T-helper 1 cell treated with Interleukin-12 subunit alpha and Interleukin-12 subunit beta and Interleukin-4 antibody, amounts not matched to agents 30 ng/mL and 1 ng/mL, for 36 hours (primary cell): ENCODE data around the gene ZNF714. TPM values are rescaled to one million over a fixed set of nuclear protein-coding genes. Genes with fewer than 3 reads are reported as not detected.

Source experiments
- intact Hi-C: fragments of 100-400 bp; cut with micrococcal nuclease; formaldehyde crosslinking; loops from one replicate; pipeline ENCODE4 v1.15.1; 2024
- total RNA-seq: library from RNA; stranded (reverse); gene quantifications from 2 replicates; pipeline ENCODE4 v1.2.3, GENCODE V29; 2022

ZNF714 gene
- total RNA-seq, 1 donor from 2014 or later, result 21.3 TPM

DNA sequence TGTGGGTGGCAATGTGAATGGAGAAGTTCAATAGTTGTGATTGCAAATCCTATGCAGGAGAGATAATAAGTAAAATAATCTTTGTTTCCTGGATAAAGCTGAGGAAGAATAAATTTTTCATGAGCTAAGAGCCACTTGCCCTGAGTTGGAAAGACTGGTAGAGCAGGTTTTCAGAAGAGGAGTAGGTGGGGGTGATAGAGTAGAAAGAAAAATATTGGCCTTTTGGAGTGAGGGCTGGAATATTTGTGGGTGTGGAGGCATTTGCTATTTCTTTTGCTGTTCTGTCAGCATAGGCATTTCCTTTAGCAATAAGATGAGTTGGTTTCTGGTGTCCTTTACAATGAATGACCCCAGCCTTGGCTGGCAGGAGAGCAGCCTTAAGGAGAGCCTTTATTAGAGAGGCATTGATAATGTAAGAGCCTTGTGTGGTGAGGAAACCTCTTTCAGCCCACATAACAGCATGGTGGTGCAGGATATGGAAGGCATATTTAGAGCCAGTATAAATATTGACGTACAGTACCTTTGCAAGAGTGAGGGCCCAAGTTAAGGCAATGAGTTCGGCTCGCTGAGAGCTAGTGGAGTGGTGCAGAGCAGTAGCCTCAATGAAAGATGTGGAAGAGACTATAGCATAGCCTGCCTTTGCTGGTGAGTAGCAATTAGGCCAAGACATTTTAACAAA, 48.2 kb downstream of the ZNF714 start:
- intact Hi-C loops, result no loop called here

DNA sequence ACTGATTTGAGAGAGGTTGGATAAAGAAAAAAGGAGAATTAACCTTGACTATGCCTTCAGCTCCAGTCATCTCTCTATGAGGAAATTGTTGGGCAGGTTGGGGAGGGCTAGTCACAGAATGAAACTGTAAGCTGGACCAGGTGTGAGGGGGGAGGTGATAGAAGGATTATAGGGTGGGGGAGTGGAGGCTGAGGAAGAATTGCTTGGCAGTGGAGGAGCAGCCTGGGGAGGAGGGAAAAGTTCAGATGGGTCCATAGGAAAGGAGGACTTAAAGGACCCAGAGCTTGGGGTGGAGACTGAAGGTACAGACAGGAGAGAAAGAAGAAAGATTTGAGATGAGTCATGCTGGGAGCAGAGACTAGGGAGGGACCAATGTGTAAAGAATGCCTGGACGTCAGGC, 51.6 kb downstream of the ZNF714 start:
- intact Hi-C loops, result no loop called here

DNA sequence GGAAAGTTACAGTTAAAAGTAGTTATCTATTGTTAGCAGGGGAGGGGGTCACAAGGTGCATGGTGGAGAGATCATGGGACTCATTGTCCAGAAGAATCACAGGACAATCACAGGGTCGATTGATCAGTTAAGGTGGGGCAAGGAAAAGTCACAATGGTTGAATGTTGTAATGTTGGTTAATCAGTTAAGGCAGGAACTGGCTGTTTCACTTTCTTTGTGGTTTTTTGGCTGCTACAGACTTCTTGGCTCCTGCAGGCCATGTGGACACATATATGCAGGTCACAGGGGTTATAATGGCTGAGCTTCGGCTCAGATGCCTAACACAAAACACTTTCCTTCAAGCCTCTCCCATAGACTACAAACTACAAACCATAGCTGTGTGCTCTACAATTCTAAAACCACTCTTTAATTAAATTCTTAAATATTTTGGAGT, 52.9 kb downstream of the ZNF714 start:
- intact Hi-C loops, result no loop called here

DNA sequence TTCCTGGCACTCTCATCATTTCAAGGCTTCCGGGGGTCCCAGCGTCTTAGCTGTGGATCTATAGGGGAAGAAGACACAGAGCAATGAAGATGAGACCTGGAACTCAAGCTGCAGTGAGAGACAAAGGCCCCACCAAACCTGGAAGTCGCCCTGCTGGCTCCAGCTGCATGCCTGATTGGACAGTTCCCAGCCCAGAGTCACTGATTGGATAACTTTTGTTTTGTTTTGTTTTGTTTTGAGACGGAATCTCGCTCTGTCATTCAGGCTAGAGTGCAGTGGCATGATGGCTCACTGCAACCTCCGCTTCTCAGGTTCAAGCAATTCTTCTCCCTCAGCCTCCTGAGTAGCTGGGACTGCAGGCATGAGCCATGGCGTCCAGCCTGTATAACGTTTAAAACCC, 53.4 kb downstream of the ZNF714 start:
- intact Hi-C loops, result no loop called here

DNA sequence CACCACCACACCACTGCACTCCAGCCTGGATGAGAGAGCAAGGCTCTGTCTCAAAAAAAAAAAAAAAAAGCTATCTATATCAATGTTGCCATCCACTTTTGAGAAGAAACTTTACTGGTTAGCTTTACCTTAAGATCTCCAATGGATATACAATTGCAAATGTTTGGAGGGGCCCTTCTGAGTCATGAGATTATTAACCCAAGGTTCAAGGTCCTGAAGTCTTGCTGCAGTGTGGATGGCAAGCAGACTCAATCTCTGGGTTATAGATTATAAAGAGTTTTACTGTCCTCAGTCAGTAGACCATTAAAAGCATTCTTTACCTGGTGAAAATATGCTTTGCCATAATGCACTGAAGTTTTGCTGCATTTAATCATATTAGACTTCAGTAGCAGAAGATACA, 56.1 kb downstream of the ZNF714 start:
- intact Hi-C loops, result no loop called here

DNA sequence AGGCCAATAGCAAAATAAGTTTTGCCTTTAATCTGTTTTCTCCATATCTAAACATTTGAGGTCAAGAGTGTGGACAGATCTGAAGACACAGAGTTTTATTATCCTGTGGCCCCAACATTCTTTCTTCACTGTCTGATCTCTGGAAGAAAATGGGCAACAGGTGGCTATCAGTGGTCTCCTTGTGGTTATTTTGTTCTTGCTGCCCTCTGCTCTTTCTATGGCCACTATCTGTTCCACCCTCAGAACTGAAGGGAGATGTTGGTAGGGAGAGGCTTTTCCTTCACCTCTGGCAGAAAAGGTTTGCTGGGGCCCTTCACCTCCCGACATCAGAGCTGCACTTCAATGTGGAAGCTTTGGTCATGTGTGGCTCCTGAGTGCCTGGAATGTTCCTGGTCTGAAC, 59.0 kb downstream of the ZNF714 start:
- intact Hi-C loops, result loop anchor here (1.0 to 10.0 kb wide), 9 partner anchors 59 to 1239 kb away; partner anchors contain the start of genes ZNF100, ZNF43, ZNF430 and ZNF66

DNA sequence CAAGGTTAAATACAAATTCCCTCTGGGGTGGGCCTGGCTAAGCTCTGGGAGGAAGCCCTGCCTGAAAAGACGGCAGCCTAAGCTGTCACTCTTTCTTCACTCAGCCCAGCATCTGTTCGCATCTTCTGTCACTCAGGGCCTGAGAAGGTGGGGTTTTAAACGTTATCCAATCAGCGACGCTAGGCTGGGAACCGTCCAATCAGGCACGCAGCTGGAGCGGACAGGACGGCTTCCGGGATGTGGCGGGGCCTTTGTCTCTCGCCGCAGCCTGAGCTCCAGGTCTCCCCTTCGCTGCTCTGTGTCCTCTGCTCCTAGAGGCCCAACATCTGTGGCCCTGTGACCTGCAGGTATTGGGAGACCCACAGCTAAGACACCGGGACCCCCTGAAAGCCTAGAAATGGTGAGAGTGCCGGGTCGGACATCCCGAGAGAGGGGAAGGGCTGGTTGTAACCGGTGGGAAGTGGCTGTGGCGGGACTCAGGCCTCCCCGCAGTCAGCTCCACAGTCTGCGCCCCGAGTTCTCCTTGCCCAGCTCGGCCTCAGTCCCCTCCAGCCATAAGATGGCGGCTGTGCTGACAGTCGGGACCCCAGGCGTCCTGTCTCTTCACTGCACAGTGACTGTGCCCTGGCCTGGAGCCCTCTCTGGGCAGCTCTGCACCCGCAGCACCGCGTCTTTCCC, 59.9 kb downstream of the ZNF714 start, which contains the start of gene ZNF431:
TSS of gene ZNF431 (plus strand) at position 254 of the 678 bp plus-strand sequence. CDS start at position 398, 144 bp downstream.
- intact Hi-C loops, result loop anchor here (1.0 to 10.0 kb wide), 13 partner anchors 60 to 1240 kb away; partner anchors contain the start of genes ZNF100, ZNF429, ZNF43 and ZNF430

DNA sequence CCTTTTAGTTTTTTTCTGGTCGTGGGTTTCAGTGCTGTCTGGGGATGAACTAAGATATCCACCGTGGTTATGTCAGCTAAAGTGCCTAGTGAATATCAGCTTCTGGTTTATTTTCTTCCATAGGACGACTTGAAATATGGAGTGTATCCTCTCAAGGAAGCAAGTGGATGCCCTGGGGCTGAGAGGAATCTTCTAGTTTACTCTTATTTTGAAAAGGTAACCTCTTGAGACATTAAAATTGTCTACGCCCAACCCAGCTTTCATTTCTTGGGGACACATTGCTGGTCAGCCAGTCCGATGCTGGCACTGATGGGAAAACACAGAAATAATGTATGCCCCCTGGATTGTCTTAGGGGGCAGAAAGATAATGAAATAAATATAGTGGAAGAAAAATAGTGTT, 61.4 kb downstream of the ZNF714 start:
- intact Hi-C loops, result loop anchor here (2.0 to 10.0 kb wide), 6 partner anchors 185 to 1241 kb away; partner anchors contain the start of genes ZNF100, ZNF43, ZNF66 and ZNF682

DNA sequence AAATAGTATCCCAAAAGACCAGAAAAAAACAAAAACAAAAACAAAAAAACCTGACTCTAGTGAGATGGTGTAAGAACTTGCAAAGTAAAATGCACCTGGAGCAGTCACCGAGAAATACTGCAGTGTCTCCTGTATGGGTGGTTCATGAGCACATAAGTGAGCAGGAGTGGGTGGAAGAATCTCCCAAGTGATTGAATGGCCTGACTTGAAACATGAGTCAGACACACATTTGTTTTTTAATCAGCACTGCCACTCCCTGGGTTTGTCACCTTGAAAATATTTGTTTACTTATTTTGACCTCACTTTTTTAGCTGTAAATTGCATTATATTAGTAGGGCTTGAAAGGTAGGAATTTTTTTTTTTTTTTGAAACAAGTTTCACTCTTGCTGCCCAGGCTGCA, 61.9 kb downstream of the ZNF714 start:
- intact Hi-C loops, result loop anchor here (2.0 to 10.0 kb wide), 6 partner anchors 185 to 1242 kb away; partner anchors contain the start of genes ZNF100, ZNF43, ZNF66 and ZNF682

DNA sequence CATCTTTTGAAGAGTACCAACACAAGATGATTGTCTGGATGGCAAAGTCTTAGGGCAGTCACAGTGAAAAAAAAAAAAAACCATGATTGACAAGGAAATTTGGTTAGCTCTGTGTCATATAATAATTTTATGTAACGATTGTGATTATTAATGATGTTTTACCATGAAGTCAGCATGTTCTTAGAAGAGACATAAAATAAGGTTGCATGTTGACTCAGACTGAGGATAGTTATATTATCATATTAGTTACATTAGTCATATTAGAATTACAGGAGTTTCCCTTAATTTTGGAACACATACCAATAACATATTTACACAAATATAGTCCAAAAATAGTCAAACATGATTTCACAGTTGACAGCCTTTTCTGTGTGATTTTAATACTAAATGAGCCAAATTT, 65.5 kb downstream of the ZNF714 start:
- intact Hi-C loops, result loop anchor here (10.0 kb wide), 1 partner anchor 687 kb away; the partner anchor contains the start of gene ZNF43

DNA sequence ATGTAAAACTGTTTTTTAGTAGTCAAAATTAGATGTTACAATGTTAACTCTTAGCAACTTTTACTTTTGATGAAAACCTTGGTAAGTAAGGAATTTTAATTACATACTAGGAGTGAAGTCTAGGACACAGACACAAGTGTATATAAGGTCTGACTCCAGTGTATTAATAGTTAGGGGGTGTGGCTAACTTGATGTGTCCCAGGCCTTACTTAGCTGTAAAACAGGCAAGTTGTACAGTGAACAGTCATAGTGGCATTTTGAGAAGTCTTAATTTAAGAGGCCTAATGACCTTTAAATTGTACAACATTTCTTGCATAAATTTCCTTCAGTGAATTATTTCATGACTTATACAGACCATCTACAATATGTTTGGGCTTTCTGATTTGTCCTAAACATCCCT, 66.7 kb downstream of the ZNF714 start:
- intact Hi-C loops, result loop anchor here (10.0 kb wide), 1 partner anchor 686 kb away; the partner anchor contains the start of gene ZNF43

DNA sequence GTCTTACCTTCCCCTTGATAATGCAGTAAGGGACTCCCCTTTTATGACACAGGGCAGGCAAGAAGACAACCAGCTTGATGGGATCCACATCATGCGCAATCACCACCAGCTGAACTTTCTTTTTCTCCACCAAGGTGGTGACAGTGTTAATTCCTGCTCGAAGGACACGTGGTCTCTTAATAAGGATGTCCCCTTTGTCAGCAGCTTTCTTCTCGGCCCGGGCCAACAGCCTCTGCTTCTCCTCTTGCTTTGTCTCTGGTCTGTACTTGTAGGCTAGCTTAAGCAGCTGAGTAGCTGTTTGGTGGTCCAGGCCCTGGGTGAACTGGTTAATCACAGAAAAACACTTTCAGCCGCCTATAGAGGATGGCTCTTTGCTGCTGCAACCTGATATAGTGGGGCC, 67.9 kb downstream of the ZNF714 start:
- intact Hi-C loops, result loop anchor here (10.0 kb wide), 1 partner anchor 685 kb away; the partner anchor contains the start of gene ZNF43

DNA sequence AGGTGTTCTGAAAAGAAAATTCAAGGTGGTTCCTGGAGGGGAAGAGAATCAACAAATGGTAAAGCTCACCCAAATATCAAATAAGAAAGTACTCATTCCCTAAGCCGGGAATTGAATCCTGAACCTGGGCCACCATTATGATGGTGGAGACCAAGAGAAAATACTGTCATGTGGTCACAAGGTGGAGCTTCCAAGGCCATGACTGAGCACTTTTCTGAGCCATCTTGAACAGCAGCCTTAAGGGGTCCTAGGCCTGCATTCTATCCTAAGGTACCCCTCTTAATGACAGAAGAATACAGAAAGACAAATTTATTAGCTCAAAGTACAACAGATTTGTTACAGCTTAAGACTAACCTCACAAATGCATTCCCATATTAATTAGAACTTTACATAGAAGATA, 69.5 kb downstream of the ZNF714 start:
- intact Hi-C loops, result loop anchor here (1.0 kb wide), 1 partner anchor 62 kb away; no protein-coding TSS in a partner anchor

DNA sequence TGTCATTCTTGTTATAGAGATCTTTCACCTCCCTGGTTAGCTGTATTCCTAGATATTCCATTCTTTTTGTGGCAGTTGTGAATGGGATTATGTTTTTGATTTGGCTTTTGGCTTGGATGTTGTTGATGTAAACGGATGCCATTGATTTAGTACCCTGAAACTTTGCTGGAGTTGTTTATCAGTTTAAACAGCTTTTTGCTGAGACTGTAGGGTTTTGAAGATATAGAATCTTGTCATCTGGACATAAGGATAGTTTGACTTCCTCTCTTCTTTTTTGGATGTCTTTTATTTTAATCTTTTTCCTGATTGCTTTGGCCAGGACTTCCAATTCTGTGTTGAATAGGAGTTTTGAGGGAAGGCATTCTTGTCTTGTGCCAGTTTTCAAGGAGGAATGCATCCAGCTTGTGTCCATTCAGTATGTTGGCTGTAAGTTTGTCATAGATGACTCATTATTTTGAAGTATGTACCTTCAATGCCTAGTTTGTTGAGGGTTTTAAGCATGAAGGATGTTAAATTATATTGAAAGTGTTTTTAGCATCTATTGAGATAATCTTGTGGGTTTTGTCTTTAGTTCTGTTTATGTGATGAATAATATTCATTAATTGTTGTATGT, 76.6 kb downstream of the ZNF714 start:
- intact Hi-C loops, result no loop called here

DNA sequence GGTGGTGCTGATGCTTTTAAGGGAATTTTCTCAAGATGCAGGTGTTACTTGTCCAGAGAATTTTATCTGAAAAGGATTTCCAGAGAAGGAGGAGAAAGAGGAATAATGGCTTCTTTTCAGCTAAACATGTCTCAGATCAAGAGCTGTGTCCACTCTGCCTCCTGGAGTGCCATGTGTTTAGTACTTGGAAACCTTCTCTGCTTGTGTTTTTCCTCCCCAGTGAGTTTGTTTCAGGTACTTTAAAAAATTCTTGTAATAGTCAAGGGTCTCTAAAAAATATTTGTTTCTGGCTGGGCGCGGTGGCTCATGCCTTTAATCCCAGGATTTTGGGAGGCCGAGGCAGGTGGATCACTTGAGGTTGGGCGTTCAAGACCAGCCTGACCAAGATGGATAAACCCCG, 82.5 kb downstream of the ZNF714 start:
- intact Hi-C loops, result no loop called here

DNA sequence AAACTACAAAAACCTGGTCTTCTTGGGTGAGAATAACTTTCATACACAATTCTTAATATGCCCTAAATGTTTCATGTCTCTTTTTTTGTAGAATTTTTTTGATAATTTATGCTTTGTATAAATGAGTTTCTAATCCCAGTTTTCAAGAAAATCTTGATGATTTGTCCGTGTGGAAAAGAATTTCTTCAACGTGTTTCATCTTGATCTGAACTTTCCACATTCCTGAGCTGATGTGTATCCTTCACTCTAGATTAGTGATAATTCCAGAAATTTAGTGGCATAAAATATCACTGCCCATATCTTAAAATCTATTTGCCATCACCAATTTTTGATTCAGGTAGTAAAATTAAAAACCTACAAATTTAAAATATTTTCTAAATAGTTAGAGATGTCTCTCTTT, 84.4 kb downstream of the ZNF714 start:
- intact Hi-C loops, result no loop called here

Other genes with a start within 250 kb of the ZNF714 start
- 10.4 and 11.9 TPM in 2 replicates for gene ZNF85, start 159.0 kb upstream of the ZNF714 start, total RNA-seq
- 23.6 and 26.2 TPM in 2 replicates for gene ZNF430, start 61.5 kb upstream of the ZNF714 start, total RNA-seq
- gene ZNF431, start 59.8 kb downstream of the ZNF714 start, total RNA-seq, result 17.3 and 23.1 TPM in 2 replicates
- 16.5 and 17.5 TPM in 2 replicates for gene ZNF708, start 247.2 kb downstream of the ZNF714 start, total RNA-seq